Suprapubic skin (tissue), 4 donors: ENCODE results near the gene HM13.

Source experiments
- EP300 ChIP-seq: sonication (generic); formaldehyde crosslinking; IDR thresholded peaks from one replicate; pipeline ENCODE4 v1.6.1; 2017; ENCODE audit warnings: antibody characterized with exemption
- POLR2AphosphoS5 ChIP-seq, 3 donors: sonication (generic); formaldehyde crosslinking; IDR thresholded peaks; one replicate each; pipeline ENCODE4 v1.6.1; 2017; ENCODE audit warnings: antibody characterized with exemption in 3 of 3
- TF ChIP-seq, protein P1 (sequence below), 2 donors: fragments of 200-600 bp in 1 of 2; fragments of 450-650 bp in 1 of 2; sonication (generic) in 1 of 2; IDR thresholded peaks; one replicate each; pipeline ENCODE4 v1.5.1; 2016 to 2019; ENCODE audit warnings: antibody characterized with exemption in 2 of 2, mild to moderate bottlenecking in 1 of 2, moderate library complexity in 1 of 2

DNA sequence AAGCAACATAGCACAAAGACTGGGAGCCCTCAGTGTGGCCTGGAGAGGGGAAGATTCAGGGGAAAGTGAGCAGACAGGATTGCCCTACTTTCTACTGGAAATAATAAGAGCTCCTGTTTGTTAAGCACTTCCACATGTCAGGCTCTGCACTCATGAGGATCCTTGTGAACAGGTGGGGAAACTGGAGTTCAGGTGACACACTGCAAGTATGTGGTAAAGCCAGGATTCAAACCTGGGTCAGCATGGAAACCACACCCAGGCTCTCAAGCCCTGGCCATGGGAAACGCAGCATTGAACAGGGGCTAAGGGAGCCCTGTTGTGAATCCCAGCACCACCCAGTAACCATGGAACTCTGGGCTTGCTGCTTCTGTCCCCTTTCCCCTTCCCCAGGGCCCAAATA lies 48.0 kb downstream of the HM13 start:
- TF ChIP-seq EP300 = no peak
- TF ChIP-seq, protein P1, sequence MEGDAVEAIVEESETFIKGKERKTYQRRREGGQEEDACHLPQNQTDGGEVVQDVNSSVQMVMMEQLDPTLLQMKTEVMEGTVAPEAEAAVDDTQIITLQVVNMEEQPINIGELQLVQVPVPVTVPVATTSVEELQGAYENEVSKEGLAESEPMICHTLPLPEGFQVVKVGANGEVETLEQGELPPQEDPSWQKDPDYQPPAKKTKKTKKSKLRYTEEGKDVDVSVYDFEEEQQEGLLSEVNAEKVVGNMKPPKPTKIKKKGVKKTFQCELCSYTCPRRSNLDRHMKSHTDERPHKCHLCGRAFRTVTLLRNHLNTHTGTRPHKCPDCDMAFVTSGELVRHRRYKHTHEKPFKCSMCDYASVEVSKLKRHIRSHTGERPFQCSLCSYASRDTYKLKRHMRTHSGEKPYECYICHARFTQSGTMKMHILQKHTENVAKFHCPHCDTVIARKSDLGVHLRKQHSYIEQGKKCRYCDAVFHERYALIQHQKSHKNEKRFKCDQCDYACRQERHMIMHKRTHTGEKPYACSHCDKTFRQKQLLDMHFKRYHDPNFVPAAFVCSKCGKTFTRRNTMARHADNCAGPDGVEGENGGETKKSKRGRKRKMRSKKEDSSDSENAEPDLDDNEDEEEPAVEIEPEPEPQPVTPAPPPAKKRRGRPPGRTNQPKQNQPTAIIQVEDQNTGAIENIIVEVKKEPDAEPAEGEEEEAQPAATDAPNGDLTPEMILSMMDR (IDR thresholded peaks at IDR 0.05) = no peak
- no peak for TF ChIP-seq POLR2AphosphoS5 (IDR thresholded peaks at IDR 0.05)
